ENCODE data around the gene ATP2B1.

ATP2B1 gene

DNA sequence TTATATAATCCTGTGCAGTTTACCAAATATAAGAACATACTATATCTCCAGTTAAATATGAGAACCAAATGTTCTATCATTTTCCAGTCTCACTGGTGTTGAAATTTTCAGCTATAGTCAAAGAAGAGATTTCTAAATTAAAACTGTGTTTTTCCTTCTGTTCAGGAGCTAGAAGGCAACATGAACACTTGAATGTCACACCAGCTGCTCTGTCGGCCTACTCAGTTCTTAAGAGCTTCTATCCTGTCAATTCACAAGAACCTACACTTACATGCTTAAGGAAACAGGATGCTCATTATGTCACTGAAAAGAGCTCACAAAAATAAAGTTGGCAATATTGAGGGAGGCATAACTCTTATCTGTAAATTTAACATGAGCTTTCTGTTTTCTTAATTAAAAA is 43.1 kb downstream of the ATP2B1 start:
- TF ChIP-seq GATA2 (IDR thresholded peaks at IDR 0.05; ENCODE audit: low read depth, low read length) (no peak), GATA3 (IDR thresholded peaks at IDR 0.05; ENCODE audit: low read depth, low read length) (no peak)

- TF ChIP-seq GATA2 (IDR thresholded peaks at IDR 0.05; ENCODE audit: low read depth, low read length) (no peak), GATA3 (IDR thresholded peaks at IDR 0.05; ENCODE audit: low read depth, low read length) (no peak)
These were observed 44.2 kb downstream of the ATP2B1 start for GRCh38 chr12:89664441-89664840.

- TF ChIP-seq GATA3 (IDR thresholded peaks at IDR 0.05; ENCODE audit: low read depth, low read length) (peak; percentile 55; the same call in 1 of the 2 replicates), GATA2 (IDR thresholded peaks at IDR 0.05; ENCODE audit: low read depth, low read length) (0 out of 2 replicates have a peak, but pooled peaks have one; percentile 27)
These were observed 44.9 kb downstream of the ATP2B1 start for GRCh38 chr12:89663577-89664357.

DNA sequence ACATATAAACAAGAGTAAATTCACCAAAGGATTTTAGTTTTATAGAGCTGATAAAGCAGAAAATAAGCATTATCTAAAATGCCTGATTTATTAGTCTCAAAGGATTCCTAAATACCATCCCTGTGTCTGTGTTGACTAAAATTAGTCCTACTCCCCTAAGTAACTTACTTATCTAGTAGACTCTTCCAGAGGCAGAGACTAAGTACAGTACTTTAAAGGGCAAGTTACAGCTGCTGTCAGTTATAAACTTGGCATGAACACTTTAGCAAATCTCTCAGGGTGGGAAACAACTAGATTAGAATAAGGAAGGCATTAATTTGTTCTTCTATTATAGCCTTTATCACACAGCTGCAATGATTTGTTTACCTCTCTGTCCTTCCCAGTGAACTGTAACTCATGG is 46.0 kb downstream of the ATP2B1 start:
- TF ChIP-seq GATA2 (IDR thresholded peaks at IDR 0.05; ENCODE audit: low read depth, low read length), result no peak
- no peak for TF ChIP-seq GATA3 (IDR thresholded peaks at IDR 0.05; ENCODE audit: low read depth, low read length)

- TF ChIP-seq GATA3 (IDR thresholded peaks at IDR 0.05; ENCODE audit: low read depth, low read length), result no peak
- TF ChIP-seq GATA2 (IDR thresholded peaks at IDR 0.05; ENCODE audit: low read depth, low read length), result no peak
These were observed 46.8 kb downstream of the ATP2B1 start for GRCh38 chr12:89661706-89662330.

GRCh38 chr12:89657739-89658138 is 50.9 kb downstream of the ATP2B1 start:
- TF ChIP-seq GATA3 (IDR thresholded peaks at IDR 0.05; ENCODE audit: low read depth, low read length) (no peak), GATA2 (IDR thresholded peaks at IDR 0.05; ENCODE audit: low read depth, low read length) (no peak)

GRCh38 chr12:89657066-89657465 is 51.6 kb downstream of the ATP2B1 start:
- TF ChIP-seq GATA3 (IDR thresholded peaks at IDR 0.05; ENCODE audit: low read depth, low read length), result no peak
- no peak for TF ChIP-seq GATA2 (IDR thresholded peaks at IDR 0.05; ENCODE audit: low read depth, low read length)

GRCh38 chr12:89655841-89656240 is 52.8 kb downstream of the ATP2B1 start:
- TF ChIP-seq GATA2 (IDR thresholded peaks at IDR 0.05; ENCODE audit: low read depth, low read length) (no peak), GATA3 (IDR thresholded peaks at IDR 0.05; ENCODE audit: low read depth, low read length) (no peak)

GRCh38 chr12:89651192-89651591 is 57.4 kb downstream of the ATP2B1 start:
- TF ChIP-seq GATA3 (IDR thresholded peaks at IDR 0.05; ENCODE audit: low read depth, low read length) (no peak), GATA2 (IDR thresholded peaks at IDR 0.05; ENCODE audit: low read depth, low read length) (no peak)

DNA sequence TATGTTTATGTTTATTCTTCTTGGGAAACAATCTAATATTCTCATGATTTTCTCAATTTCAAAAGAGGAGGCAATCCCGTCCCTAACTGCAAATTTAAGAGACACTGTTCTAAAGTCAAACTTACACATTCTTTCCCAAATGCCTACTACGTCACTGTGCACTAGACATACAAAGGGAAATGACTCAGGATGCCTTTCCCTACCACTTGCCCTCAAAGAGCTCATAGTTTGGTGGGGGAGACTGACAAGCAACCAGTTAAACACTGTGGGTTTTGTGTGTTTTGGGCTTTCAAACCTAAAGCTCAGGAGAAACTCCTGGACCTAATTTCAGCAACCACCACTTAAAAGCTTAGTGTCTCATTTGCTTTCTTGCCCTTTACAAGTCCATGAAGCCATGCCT is 58.4 kb downstream of the ATP2B1 start:
- TF ChIP-seq GATA3 (IDR thresholded peaks at IDR 0.05; ENCODE audit: low read depth, low read length) (no peak), GATA2 (IDR thresholded peaks at IDR 0.05; ENCODE audit: low read depth, low read length) (no peak)

DNA sequence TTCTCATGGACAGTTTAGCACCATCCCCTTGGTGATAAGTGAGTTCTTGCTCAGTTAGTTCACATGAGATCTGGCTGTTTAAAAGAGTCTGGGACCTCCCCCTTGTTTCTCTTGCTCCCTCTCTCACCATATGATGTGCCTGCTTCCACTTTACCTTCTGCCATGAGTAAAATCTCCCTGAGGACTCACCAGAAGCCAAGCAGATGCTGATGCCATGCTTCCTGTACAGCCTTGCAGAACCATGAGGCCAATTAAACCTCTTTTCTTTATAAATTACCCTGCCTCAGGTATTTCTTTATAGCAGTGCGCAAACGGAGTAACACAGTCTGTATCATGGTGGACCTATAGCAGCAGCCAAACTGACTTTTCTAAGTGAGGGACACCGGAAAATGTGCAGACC is 58.8 kb downstream of the ATP2B1 start:
- TF ChIP-seq GATA3 (IDR thresholded peaks at IDR 0.05; ENCODE audit: low read depth, low read length) (no peak), GATA2 (IDR thresholded peaks at IDR 0.05; ENCODE audit: low read depth, low read length) (no peak)

GRCh38 chr12:89649139-89649538 is 59.5 kb downstream of the ATP2B1 start:
- TF ChIP-seq GATA3 (IDR thresholded peaks at IDR 0.05; ENCODE audit: low read depth, low read length) (no peak), GATA2 (IDR thresholded peaks at IDR 0.05; ENCODE audit: low read depth, low read length) (no peak)

DNA sequence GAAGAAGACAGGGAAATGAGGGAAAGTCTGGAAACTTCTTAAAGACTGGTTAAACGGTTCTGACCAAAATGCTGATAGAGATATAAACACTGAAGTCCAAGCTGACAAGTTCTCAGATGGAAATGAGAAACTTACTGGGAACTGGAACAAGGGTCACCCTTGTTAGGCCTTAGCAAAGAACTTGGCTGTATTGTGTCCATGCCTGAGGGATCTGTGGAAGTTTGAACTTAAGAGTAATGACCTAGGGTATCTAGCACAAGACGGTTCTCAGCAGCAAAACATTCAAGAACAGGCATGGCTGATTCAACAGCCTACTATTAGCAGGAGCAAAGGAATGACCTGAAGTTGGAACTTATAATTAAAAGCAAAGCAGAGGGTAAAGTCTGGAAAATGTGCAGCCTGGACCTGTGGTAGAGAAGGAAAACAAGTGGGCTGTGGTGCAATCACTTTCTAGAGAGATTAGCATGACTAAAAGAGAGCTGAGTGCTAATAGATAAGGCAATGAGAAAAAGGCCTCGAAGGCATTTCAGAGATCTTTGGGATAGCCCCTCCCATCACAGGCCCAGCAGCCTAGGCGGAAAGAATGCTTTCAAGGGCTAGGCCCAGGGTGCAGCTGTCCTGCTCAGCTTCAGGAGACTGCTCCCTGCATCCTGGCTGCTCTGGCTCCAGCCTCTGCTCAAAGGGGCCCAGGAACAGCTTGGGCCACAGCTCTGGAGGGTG is 60.3 kb downstream of the ATP2B1 start:
- TF ChIP-seq GATA2 (IDR thresholded peaks at IDR 0.05; ENCODE audit: low read depth, low read length) (no peak), GATA3 (IDR thresholded peaks at IDR 0.05; ENCODE audit: low read depth, low read length) (no peak)

DNA sequence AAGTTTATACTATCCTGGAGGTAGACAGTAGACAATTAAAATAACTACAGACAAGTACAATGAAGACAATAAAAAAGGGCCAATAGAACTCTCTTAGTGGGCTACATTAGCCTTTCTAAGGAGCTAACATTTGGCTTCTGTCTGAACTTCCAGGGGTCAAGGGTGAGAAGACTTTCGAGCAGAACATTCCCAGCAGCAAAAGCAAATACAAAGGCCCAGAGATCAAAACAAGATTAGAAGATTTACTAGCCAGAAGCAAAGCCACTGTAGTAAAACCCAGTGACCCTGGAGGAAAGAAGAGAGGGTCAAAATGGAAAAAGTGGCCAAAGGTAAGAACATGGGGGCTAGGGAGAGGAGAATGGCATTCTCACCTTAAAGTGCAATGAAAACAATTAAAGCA is 63.2 kb downstream of the ATP2B1 start:
- no peak for TF ChIP-seq GATA2 (IDR thresholded peaks at IDR 0.05; ENCODE audit: low read depth, low read length)
- no peak for TF ChIP-seq GATA3 (IDR thresholded peaks at IDR 0.05; ENCODE audit: low read depth, low read length)

Data from SH-SY5Y (cell line).